ENCODE results near the gene HCK. TPM values are rescaled to one million over a fixed set of nuclear protein-coding genes. Genes with fewer than 3 reads are reported as not detected.
A peak's percentile ranks its signal among the peaks of the same experiment; 100 is the strongest.

HCK gene
- total RNA-seq, 1 experiment from 2014 or later, result 0.17 TPM

DNA sequence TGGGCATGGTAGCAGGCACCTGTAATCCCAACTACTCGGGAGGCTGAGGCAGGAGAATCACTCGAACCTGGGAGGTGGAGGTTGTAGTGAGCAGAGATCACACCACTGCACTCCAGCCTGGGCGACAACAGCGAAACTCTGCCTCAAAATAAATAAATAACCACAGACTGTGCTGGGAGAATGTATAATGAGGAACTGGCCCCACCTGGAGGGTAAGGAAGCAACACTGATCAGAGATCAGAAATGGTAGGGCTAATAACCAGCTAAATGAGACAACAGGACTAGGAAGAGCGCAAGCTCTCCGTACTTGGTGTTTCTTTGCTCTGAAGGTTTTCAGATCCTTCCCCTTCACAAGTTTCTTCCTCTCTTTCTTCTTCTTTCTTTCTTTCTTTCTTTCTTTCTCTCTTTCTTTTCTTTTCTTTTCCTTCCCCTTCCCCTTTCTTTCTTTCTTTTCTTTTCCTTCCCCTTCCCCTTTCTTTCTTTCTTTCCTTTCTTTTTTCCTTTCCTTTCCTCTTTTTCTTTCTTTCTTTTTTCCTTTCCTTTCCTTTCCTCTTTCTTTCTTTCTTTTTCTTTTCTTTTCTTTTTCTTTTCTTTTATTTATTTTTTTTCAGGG is 27.3 kb upstream of the HCK start:
- intact Hi-C loops (cut with micrococcal nuclease), result no loop called here
- H3K4me1 ChIP-seq (ENCODE audit: control insufficient read depth in 1 of 2, insufficient read depth in 2 of 2, low read length in 2 of 2), result peaks cover 0 to 4% of the 10 kb centered on the region in 2 experiments; a peak in 2 of 4 replicates
- H3K4me2 ChIP-seq (ENCODE audit: low read length), result no peak overlapping the region
- H3K9me3 ChIP-seq (ENCODE audit: control insufficient read depth in 1 of 2, insufficient read depth in 1 of 2, low read depth in 1 of 2, low read length in 2 of 2), result no peaks in the 10 kb centered on the region
- ChIA-PET POLR2A (no interaction called here), RAD21 (ENCODE audit: low non-redundant PET in 1 of 2, low total read pairs in 2 of 2, uncharacterized antibody in 2 of 2, unreplicated experiment in 2 of 2) (no interaction called here), CTCF (no interaction called here)
- H3K36me3 ChIP-seq (ENCODE audit: control insufficient read depth in 1 of 2, insufficient read depth in 2 of 2, low read length in 2 of 2), result no peaks in the 10 kb centered on the region
- TF ChIP-seq, protein P1, sequence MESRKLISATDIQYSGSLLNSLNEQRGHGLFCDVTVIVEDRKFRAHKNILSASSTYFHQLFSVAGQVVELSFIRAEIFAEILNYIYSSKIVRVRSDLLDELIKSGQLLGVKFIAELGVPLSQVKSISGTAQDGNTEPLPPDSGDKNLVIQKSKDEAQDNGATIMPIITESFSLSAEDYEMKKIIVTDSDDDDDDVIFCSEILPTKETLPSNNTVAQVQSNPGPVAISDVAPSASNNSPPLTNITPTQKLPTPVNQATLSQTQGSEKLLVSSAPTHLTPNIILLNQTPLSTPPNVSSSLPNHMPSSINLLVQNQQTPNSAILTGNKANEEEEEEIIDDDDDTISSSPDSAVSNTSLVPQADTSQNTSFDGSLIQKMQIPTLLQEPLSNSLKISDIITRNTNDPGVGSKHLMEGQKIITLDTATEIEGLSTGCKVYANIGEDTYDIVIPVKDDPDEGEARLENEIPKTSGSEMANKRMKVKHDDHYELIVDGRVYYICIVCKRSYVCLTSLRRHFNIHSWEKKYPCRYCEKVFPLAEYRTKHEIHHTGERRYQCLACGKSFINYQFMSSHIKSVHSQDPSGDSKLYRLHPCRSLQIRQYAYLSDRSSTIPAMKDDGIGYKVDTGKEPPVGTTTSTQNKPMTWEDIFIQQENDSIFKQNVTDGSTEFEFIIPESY (IDR thresholded peaks at IDR 0.05; ENCODE audit: extremely low read depth, insufficient replicate concordance, low read length), result no peak
- TF ChIP-seq RAD21 (IDR thresholded peaks at IDR 0.05; ENCODE audit: low read depth), result peak; percentile 18; the same call in 1 of the 2 replicates
- BruUV-seq (replicated peaks), result no TSS peak
- no peaks in the 10 kb centered on the region for H3K9me2 ChIP-seq (ENCODE audit: insufficient read depth)
- H4K20me1 ChIP-seq (ENCODE audit: insufficient read depth), result no peaks in the 10 kb centered on the region
- no peak overlapping the region for H3K9ac ChIP-seq (ENCODE audit: low read length)
- H3K79me2 ChIP-seq (ENCODE audit: insufficient read depth, low read length), result no peaks in the 10 kb centered on the region
- H3K27ac ChIP-seq (ENCODE audit: low read depth, low read length), result no peak overlapping the region
- no peak for DNase-seq (ENCODE audit: low read depth, low spot score)
- H3K27me3 ChIP-seq (ENCODE audit: insufficient read depth, low read length), result peaks cover 7% of the 10 kb centered on the region; the same call in 1 of the 2 replicates
- no peak for ATAC-seq
- no peak overlapping the region for H2AFZ ChIP-seq (ENCODE audit: low read depth, low read length, poor library complexity, severe bottlenecking)
- H3K4me3 ChIP-seq (replicated peaks in 1 of 2; ENCODE audit: low read depth in 1 of 2, low read length in 2 of 2), result no peak overlapping the region

DNA sequence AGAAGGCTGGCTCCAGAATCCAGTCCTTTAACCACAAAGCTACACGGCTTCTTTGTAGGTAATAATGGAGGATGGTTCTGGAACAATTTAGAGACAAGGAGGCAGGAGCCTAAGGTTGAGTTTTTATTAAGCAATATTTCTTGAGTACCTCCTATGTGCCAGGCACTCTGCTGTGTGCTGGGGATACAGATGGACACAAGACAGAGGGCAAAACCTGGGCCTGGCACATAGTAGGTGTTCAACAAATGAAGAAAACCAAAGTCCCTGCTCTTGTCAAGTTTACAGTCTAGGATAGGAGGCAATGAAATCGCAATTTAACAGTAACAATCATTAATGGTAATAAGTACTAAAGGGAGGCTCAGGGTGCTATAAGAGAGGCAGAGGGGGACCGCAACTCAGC is 24.4 kb upstream of the HCK start:
- CTCF ChIA-PET, result interaction anchor here (2.0 kb wide), 1 partner anchor 10 kb away, joined by 7 read pairs; no protein-coding TSS in a partner anchor
- Histone ChIP-seq H3K79me2 (ENCODE audit: insufficient read depth, low read length) (no peaks in the 10 kb centered on the region), H3K4me2 (ENCODE audit: low read length) (no peak overlapping the region), H3K4me1 (ENCODE audit: control insufficient read depth in 1 of 2, insufficient read depth in 2 of 2, low read length in 2 of 2) (peaks cover 4 to 6% of the 10 kb centered on the region in 2 experiments; a peak in 2 of 4 replicates), H3K9me2 (ENCODE audit: insufficient read depth) (no peaks in the 10 kb centered on the region), H2AFZ (ENCODE audit: low read depth, low read length, poor library complexity, severe bottlenecking) (no peak overlapping the region), H3K9me3 (ENCODE audit: control insufficient read depth in 1 of 2, insufficient read depth in 1 of 2, low read depth in 1 of 2, low read length in 2 of 2) (no peaks in the 10 kb centered on the region), H3K36me3 (ENCODE audit: control insufficient read depth in 1 of 2, insufficient read depth in 2 of 2, low read length in 2 of 2) (no peaks in the 10 kb centered on the region), H3K4me3 (replicated peaks in 1 of 2; ENCODE audit: low read depth in 1 of 2, low read length in 2 of 2) (no peak overlapping the region), H3K27ac (ENCODE audit: low read depth, low read length) (no peak overlapping the region), H3K9ac (ENCODE audit: low read length) (no peak overlapping the region), H3K27me3 (ENCODE audit: insufficient read depth, low read length) (peaks cover 2% of the 10 kb centered on the region; the same call in 1 of the 2 replicates), H4K20me1 (ENCODE audit: insufficient read depth) (no peaks in the 10 kb centered on the region)
- DNase-seq (ENCODE audit: low read depth, low spot score), result no peak
- no peak for TF ChIP-seq EZH2phosphoT487 (IDR thresholded peaks at IDR 0.05; ENCODE audit: borderline replicate concordance)
- TF ChIP-seq SIN3A (IDR thresholded peaks at IDR 0.05; ENCODE audit: low read depth), result no peak
- TF ChIP-seq, protein P2, sequence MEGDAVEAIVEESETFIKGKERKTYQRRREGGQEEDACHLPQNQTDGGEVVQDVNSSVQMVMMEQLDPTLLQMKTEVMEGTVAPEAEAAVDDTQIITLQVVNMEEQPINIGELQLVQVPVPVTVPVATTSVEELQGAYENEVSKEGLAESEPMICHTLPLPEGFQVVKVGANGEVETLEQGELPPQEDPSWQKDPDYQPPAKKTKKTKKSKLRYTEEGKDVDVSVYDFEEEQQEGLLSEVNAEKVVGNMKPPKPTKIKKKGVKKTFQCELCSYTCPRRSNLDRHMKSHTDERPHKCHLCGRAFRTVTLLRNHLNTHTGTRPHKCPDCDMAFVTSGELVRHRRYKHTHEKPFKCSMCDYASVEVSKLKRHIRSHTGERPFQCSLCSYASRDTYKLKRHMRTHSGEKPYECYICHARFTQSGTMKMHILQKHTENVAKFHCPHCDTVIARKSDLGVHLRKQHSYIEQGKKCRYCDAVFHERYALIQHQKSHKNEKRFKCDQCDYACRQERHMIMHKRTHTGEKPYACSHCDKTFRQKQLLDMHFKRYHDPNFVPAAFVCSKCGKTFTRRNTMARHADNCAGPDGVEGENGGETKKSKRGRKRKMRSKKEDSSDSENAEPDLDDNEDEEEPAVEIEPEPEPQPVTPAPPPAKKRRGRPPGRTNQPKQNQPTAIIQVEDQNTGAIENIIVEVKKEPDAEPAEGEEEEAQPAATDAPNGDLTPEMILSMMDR (IDR thresholded peaks at IDR 0.05 in 2 of 3, conservative IDR thresholded peaks at IDR 0.05 in 1 of 3; ENCODE audit: borderline replicate concordance in 1 of 3, insufficient read depth in 1 of 3, low read depth in 2 of 3, low read length in 2 of 3), result no peak
- POLR2A ChIA-PET, result no interaction called here
- RAD21 ChIA-PET (ENCODE audit: low non-redundant PET in 1 of 2, low total read pairs in 2 of 2, uncharacterized antibody in 2 of 2, unreplicated experiment in 2 of 2), result no interaction called here
- ATAC-seq, result no peak
- intact Hi-C loops (cut with micrococcal nuclease), result no loop called here
- no TSS peak for BruUV-seq (replicated peaks)
